AG04450 (cell line): ENCODE measurements around the gene CFAP300. TPM values are rescaled to one million over a fixed set of nuclear protein-coding genes. Genes with fewer than 3 reads are reported as not detected.

ENCODE experiments used
- CTCF ChIA-PET: fragments of 300-600, 350-600 bp; formaldehyde crosslinking; extraction: SDS; loops from one replicate; lab custom pipeline; 2022; ENCODE audit warnings: antibody characterized with exemption, inconsistent platforms; lab: Charles Lee
- POLR2A ChIA-PET: fragments of 350-600 bp; formaldehyde crosslinking; extraction: SDS; loops from one replicate; lab custom pipeline; 2021; ENCODE audit warnings: antibody characterized with exemption, inconsistent platforms; lab: Yijun Ruan, JAX
- DNase-seq: peaks from one replicate; pipeline ENCODE4 v3.0.0-alpha.2; 2011; ENCODE audit warnings: low read depth, low spot score
- H3K27ac ChIP-seq: one replicate; pipeline ENCODE4 v1.5.1; 2012; ENCODE audit warnings: low read depth, low read length, control low read depth
- H3K27me3 ChIP-seq: one replicate; pipeline ENCODE4 v1.6.0; 2012; ENCODE audit warnings: low read length; ENCODE audit not compliant: control insufficient read depth, insufficient read depth
- H3K4me3 ChIP-seq: 2 replicates; pipeline ENCODE4 v1.5.1; 2011; ENCODE audit warnings: mild to moderate bottlenecking, low read depth, low read length, control low read depth
- H3K9me3 ChIP-seq: 2 replicates; pipeline ENCODE4 v1.5.1; 2012; ENCODE audit warnings: low read length; ENCODE audit not compliant: control insufficient read depth, insufficient read depth
- polyA plus RNA-seq: library from polyadenylated mRNA; depleted of rRNA; stranded (reverse); fragments of >200 nt; gene quantifications from 2 replicates; pipeline ENCODE4 v1.2.3, GENCODE V29; 2011
- TF ChIP-seq, protein P1 (sequence below): IDR thresholded peaks from 2 replicates; pipeline ENCODE4 v1.5.1; 2011; ENCODE audit warnings: low read depth, low read length, control low read depth, inconsistent platforms

CFAP300 gene
- polyA plus RNA-seq, 1 experiment: 3.4 TPM

DNA sequence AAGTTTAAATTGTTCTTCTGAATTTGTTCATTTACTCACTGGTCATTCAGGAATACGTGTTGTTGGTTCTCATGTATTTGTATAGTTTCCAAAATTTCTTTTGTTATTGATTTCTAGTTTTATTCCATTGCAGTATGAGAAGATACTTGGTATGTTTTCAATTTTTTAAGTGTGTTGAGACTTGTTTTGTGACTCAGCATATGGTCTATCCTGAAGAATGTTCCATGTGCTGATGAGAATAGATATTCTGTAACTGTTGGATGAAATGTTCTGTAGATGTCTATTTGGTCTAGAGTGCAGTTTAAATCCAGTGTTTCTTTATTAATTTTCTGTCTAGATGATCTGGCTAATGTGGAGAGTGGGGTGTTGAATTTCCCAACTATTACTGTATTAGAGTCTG lies 23.5 kb downstream of the CFAP300 start:
- no peak overlapping the region for H3K4me3 ChIP-seq
- TF ChIP-seq, protein P1, sequence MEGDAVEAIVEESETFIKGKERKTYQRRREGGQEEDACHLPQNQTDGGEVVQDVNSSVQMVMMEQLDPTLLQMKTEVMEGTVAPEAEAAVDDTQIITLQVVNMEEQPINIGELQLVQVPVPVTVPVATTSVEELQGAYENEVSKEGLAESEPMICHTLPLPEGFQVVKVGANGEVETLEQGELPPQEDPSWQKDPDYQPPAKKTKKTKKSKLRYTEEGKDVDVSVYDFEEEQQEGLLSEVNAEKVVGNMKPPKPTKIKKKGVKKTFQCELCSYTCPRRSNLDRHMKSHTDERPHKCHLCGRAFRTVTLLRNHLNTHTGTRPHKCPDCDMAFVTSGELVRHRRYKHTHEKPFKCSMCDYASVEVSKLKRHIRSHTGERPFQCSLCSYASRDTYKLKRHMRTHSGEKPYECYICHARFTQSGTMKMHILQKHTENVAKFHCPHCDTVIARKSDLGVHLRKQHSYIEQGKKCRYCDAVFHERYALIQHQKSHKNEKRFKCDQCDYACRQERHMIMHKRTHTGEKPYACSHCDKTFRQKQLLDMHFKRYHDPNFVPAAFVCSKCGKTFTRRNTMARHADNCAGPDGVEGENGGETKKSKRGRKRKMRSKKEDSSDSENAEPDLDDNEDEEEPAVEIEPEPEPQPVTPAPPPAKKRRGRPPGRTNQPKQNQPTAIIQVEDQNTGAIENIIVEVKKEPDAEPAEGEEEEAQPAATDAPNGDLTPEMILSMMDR: no peak
- no peak overlapping the region for H3K27ac ChIP-seq
- POLR2A ChIA-PET: no interaction called here
- peaks cover 11% of the 10 kb centered on the region for H3K9me3 ChIP-seq
- CTCF ChIA-PET: interaction anchor here (1.0 kb wide), 1 partner anchor 10 kb away, joined by 5 read pairs; no protein-coding TSS in a partner anchor
- no peak for DNase-seq
- no peaks in the 10 kb centered on the region for H3K27me3 ChIP-seq

- H3K4me3 ChIP-seq: no peak overlapping the region
- TF ChIP-seq, protein P1: no peak
- H3K27me3 ChIP-seq: no peaks in the 10 kb centered on the region
- H3K27ac ChIP-seq: no peak overlapping the region
- POLR2A ChIA-PET: no interaction called here
- CTCF ChIA-PET: interaction anchor here (1.2 kb wide), 1 partner anchor 11 kb away, joined by 4 read pairs; no protein-coding TSS in a partner anchor
- H3K9me3 ChIP-seq: peaks cover 11% of the 10 kb centered on the region
- DNase-seq: no peak
Measured at GRCh38 chr11:102071497-102072472, 24.5 kb downstream of the CFAP300 start.

GRCh38 chr11:102073253-102073652 lies 26.0 kb downstream of the CFAP300 start:
- TF ChIP-seq, protein P1: no peak
- DNase-seq: no peak
- CTCF ChIA-PET: no interaction called here
- POLR2A ChIA-PET: no interaction called here
- Histone ChIP-seq H3K4me3 (no peak overlapping the region), H3K9me3 (peaks cover 11% of the 10 kb centered on the region), H3K27me3 (no peaks in the 10 kb centered on the region), H3K27ac (no peak overlapping the region)

GRCh38 chr11:102079625-102080024 lies 32.4 kb downstream of the CFAP300 start:
- H3K27me3 ChIP-seq: no peaks in the 10 kb centered on the region
- DNase-seq: no peak
- ChIA-PET CTCF (interaction anchor here (0.8 to 1.3 kb wide), 2 partner anchors 19 to 214 kb away, joined by 3 to 5 read pairs; no protein-coding TSS in a partner anchor), POLR2A (no interaction called here)
- TF ChIP-seq, protein P1: no peak
- no peak overlapping the region for H3K27ac ChIP-seq
- H3K9me3 ChIP-seq: no peaks in the 10 kb centered on the region
- H3K4me3 ChIP-seq: no peak overlapping the region

DNA sequence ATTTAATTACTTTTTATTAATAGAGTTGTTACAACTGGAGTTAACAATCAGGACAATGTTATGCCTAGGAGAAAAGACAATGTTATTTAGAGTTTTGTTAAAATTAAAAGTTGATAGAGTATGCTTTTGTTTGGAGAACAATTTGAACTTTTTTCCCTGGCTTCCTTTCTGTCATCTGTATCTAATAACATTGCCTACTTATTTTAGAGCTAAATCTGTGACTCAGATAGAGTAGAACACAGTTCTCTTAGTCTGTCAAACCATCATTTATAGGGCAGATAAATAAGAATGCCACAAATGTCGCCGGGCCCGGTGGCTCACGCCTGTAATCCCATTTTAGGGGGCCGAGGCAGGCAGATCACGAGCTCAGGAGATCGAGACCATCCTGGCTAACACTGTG lies 34.1 kb downstream of the CFAP300 start:
- DNase-seq: no peak
- Histone ChIP-seq H3K27ac (no peak overlapping the region), H3K4me3 (no peak overlapping the region), H3K9me3 (no peaks in the 10 kb centered on the region), H3K27me3 (no peaks in the 10 kb centered on the region)
- POLR2A ChIA-PET: interaction anchor here (0.7 kb wide), 1 partner anchor 56 kb away, joined by 11 read pairs; no protein-coding TSS in a partner anchor
- CTCF ChIA-PET: interaction anchor here (0.5 to 0.9 kb wide), 2 partner anchors 20 to 308 kb away, joined by 3 to 5 read pairs; no protein-coding TSS in a partner anchor
- TF ChIP-seq, protein P1: no peak
